Tibial nerve (tissue), 4 donors: ENCODE measurements around the gene IL27RA.
"Not testable (repeated sequence)": the region's sequence is repeated elsewhere in the genome, so short reads cannot be mapped to it uniquely, and the experiment has no call there.

Experiments
- CTCF ChIP-seq, 5 experiments: fragments of 200-600 bp in 3 of 5; fragments of 450-650 bp in 2 of 5; sonication (generic) in 3 of 5; IDR thresholded peaks; one replicate each; pipeline ENCODE4 v1.5.1; 2016 to 2019; ENCODE audit warnings: antibody characterized with exemption in 5 of 5, mild to moderate bottlenecking in 3 of 5, moderate library complexity in 2 of 5
- EP300 ChIP-seq, 2 donors: sonication (generic); formaldehyde crosslinking; IDR thresholded peaks; one replicate each; pipeline ENCODE4 v1.6.1; 2017; ENCODE audit warnings: antibody characterized with exemption in 2 of 2, mild to moderate bottlenecking in 1 of 2

GRCh38 chr19:14019739-14020138 is 11.8 kb upstream of the IL27RA start:
- not testable (repeated sequence) for TF ChIP-seq CTCF, EP300 (IDR thresholded peaks at IDR 0.05)
